HG02571 (cell line): ENCODE results near the gene GINM1.
A peak's percentile ranks its signal among the peaks of the same experiment; 100 is the strongest.

Source experiments
- ATAC-seq: cut with Tn5 transposase; IDR thresholded peaks from one replicate; pipeline ENCODE4 v1.9.1; 2021; ENCODE audit warnings: mild to moderate bottlenecking, moderate library complexity; ENCODE audit not compliant: unreplicated experiment

The GINM1 gene

DNA sequence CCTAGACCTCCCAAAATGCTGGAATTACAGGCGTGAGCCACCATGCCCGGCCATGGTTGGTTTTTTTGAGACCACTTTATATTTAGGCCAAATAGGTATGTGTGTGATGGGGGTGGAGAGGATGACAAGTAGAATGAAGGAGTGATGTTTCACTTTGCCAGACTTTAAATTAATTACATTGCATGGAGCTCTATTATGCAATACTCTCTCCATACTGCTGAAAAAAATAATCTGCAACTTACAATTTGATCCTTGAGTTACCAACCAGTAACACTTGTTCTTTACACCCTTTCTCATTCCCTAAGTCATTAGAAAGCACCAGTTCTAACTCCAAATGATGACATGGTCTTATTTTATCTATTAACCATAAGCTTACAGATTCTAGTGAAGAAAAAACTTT is 26.8 kb downstream of the GINM1 start:
- no peak for ATAC-seq

DNA sequence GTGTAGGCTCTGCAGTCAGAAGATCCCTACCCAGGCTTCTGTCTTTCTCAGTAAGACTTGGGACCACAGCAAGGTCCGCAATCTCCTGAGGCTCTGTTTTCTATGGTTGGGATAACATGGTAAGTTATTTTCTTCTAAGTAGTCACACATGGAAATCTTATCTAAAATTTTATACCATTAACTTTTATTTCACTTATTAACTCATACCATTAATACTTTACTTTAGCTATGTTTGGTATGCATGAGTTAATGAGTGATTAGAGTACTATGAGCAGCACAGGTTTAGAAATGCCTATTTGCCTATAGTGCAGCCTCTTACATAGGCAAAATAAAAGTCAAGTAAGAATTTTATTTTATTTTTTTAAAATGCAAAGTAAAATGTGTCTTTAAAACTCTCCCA is 27.2 kb downstream of the GINM1 start:
- no peak for ATAC-seq

DNA sequence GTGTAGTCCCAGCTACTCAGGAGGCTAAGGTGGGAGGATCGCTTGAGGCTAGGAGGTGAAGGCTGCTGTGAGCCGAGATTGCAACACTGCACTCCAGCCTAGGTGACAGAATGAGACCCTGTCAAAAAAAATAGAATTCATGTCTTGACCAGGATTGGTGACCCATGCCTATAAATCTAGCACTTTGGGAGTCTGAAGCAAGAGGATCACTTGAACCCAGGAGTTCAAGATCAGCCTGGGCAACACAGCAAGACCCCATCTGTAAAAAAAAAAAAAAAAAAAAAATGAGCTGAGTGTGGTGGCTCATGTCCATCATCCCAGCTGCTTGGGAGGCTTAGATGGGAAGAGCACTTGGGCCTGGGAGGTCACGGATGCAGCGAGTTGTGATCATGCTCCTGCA is 34.3 kb downstream of the GINM1 start:
- ATAC-seq, result no peak

DNA sequence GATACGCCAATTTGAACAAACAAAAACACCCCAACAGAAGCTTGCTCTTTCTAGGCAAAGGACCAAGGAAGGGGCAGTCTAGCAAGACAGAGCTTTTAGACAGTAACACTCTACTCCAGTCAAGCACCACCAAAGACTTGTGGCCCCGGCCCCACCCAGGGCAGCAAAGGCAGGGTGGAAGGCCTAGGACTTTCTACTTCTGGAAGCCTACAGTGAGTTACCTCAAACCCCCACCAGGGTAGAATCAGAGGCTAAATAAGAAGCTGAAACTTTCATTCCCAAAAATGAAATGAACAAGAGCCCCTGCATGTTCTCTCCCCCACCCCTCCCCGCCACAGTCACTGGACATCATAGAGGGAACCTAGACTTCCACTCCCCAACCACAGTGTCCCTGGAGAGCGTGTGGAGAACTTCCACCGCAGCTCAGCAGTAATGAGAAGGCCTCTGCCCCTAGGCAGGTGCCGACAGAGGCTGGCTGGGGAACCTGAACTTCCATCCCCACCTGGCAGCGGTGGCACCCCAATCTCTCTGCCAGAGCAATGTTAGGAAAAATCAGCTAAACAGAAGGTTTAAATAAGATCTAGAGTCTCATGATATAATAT is 42.3 kb downstream of the GINM1 start:
- ATAC-seq, result no peak

DNA sequence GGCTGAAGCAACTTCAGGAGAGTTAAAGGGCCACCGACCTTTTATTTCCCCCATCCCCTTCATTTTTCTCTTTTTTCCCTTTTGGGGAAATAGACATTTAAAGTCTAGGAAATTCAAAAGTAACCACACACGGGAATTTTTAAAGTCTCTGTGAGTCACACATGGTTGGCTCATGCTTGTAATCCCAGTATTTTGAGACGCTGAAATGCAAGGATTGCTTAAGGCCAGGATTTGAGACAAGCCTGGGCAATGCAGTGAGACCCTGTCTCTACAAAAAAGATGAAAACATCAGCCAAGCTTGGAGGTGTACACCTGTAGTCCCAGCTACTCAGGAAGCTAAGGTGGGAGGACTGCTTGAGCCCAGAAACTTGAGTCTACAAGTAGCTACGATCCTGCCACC is 48.2 kb downstream of the GINM1 start:
- no peak for ATAC-seq

DNA sequence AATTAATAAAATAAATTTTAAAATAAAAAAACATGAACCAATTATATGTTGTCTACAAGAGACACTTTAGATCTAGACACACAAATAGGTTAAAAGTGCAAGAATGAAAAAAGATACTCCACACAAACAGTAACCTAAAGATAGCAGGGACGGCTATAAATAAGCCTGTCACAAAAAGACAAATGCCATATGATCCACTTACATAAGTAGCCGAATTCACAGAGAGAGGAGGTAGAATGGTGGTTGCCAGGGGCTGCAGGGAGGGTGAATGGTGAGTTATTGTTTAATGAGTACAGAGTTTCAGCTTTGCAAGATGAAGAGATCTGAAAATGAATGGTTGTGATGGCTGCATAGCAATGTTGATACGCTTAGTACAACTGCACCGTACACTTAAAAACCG is 49.6 kb downstream of the GINM1 start:
- no peak for ATAC-seq

DNA sequence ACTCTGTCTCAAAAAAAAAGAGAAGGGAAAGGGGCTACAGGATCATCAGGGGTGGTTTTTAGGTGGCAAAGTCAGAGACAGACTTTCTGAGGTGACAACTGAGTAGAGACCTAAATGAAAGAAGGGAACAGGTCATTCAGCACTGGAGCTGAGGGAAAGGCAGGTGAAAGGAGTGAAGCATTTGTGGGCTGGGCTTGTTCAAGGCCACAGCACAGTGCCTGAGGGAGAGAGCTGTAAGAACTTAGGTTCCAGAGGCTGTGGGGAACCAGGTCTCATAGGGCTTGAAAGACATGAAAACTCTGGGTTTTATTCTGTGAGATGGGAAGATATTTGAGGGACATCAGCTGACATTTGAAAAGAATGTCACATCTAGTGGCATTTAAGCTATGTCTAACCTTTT is 61.5 kb downstream of the GINM1 start:
- no peak for ATAC-seq

DNA sequence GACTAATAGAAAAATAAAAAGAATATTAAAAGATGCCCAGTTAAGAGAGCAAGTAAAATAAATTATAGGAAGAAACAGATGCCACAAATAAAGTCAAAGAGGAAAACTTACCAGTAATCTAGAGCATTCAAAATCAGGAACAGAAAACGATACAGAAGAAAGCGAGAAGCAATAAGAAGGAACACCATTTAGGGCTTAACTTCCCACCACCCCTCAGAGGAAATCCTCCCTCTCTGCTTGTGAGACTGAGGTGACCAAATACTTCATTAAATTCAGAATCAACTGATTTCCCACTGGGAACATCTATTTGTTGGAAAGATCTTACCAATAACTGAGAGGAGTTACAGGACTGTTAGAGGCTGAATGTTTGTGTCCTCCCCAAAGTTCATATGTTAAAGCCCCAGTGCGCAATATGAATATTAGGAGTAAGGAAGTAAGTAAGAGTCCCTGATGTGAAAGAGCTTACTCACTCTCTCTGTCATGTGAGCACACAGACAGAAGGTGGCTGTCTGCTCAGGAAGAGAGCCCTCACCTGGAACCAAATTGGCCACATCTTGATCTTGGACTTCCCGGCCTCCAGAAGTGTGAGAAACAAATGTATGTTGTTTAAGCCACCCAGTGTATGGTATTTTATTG is 62.8 kb downstream of the GINM1 start:
- peak; percentile 68 for ATAC-seq

DNA sequence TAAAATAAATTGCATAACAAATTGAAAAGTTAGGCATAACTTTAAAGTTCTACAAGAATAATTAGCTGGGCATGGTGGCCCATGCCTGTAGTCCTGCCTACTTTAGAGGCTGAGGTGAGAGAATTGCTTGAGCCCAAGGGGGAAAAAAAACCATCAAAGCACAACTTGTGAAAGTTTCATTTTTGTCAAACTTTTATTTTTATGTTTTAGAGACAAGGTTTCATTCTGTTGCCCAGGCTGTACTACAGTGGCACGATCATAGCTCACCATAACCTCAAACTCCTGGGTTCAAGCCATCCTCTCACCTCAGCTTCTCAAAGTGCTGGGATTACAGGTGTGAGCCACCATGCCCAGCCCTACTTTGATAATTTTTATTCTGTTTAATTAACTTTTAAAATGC is 68.1 kb downstream of the GINM1 start:
- ATAC-seq, result no peak

DNA sequence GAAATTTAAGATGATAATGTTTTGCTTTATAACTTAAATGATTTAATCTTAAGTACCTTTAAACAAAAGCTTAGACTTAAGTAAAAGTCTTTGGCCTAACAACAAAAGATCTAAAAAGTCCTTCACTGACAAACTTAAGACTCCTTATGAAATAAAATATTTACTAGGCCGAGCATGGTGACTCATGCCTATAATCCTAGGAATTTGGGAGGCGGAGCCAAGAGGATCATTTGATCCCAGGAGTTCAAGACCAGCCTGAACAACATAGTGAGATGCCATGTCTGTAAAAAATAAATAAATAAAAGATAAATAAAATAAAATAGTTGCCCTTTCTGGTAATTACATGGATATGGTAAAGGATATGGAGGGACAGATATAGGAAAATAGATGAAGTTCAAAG is 69.9 kb downstream of the GINM1 start:
- no peak for ATAC-seq
